Fibroblast of the aortic adventitia (primary cell): ENCODE data around the gene MRPS25. TPM values are rescaled to one million over a fixed set of nuclear protein-coding genes. Genes with fewer than 3 reads are reported as not detected.

Source experiments
- DNase-seq: peaks from one replicate; pipeline ENCODE4 v3.0.0-alpha.2; 2010; ENCODE audit warnings: low read depth
- H3K4me3 ChIP-seq: 2 replicates; pipeline ENCODE4 v1.5.1; 2011; ENCODE audit warnings: low read depth, mild to moderate bottlenecking, control low read depth, low read length, moderate library complexity
- CTCF ChIP-seq: IDR thresholded peaks from 2 replicates; pipeline ENCODE4 v1.5.1; 2011; ENCODE audit warnings: mild to moderate bottlenecking, low read length, control low read depth, inconsistent platforms; ENCODE audit not compliant: insufficient read depth
- total RNA-seq: library from RNA; depleted of rRNA; stranded (reverse); fragments of >200 nt; gene quantifications from 2 replicates; pipeline ENCODE4 v1.2.3, GENCODE V29; 2012; ENCODE audit warnings: low replicate concordance

Gene MRPS25
- total RNA-seq, 1 donor = 12.7 TPM

- DNase-seq = no peak
- H3K4me3 ChIP-seq = no peak overlapping the region
These were observed 30.9 kb upstream of the MRPS25 start for GRCh38 chr3:15096046-15096445.

GRCh38 chr3:15094187-15094875, 29.2 kb upstream of the MRPS25 start:
- DNase-seq = peak; percentile 79
- no peak for TF ChIP-seq CTCF

More at GRCh38 chr3:15096046-15096445, 30.9 kb upstream of the MRPS25 start:
- TF ChIP-seq CTCF = no peak

GRCh38 chr3:15092686-15093085, 27.6 kb upstream of the MRPS25 start:
- H3K4me3 ChIP-seq = no peak overlapping the region
- TF ChIP-seq CTCF = no peak
- peak; percentile 21 for DNase-seq

More at GRCh38 chr3:15094187-15094875, 29.2 kb upstream of the MRPS25 start:
- H3K4me3 ChIP-seq = no peak overlapping the region

- no peak for DNase-seq
- no peak overlapping the region for H3K4me3 ChIP-seq
- no peak for TF ChIP-seq CTCF
These were observed 26.5 kb upstream of the MRPS25 start for GRCh38 chr3:15091575-15091974.

- DNase-seq = no peak
- no peak overlapping the region for H3K4me3 ChIP-seq
- no peak for TF ChIP-seq CTCF
These were observed 24.1 kb upstream of the MRPS25 start for GRCh38 chr3:15089201-15089600.

- no peak overlapping the region for H3K4me3 ChIP-seq
These were observed 21.6 kb upstream of the MRPS25 start for GRCh38 chr3:15086699-15087098.

More at GRCh38 chr3:15086699-15087098, 21.6 kb upstream of the MRPS25 start:
- TF ChIP-seq CTCF = no peak
- no peak for DNase-seq
